ENCODE results near the gene BTNL8. TPM values are rescaled to one million over a fixed set of nuclear protein-coding genes. Genes with fewer than 3 reads are reported as not detected.

The BTNL8 gene, protein sequence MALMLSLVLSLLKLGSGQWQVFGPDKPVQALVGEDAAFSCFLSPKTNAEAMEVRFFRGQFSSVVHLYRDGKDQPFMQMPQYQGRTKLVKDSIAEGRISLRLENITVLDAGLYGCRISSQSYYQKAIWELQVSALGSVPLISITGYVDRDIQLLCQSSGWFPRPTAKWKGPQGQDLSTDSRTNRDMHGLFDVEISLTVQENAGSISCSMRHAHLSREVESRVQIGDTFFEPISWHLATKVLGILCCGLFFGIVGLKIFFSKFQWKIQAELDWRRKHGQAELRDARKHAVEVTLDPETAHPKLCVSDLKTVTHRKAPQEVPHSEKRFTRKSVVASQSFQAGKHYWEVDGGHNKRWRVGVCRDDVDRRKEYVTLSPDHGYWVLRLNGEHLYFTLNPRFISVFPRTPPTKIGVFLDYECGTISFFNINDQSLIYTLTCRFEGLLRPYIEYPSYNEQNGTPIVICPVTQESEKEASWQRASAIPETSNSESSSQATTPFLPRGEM
- 0.18 TPM in 1 of 2 replicates, not detected in the other for total RNA-seq (2014; rRNA removed; shearing (Covaris generic))
- polyA plus RNA-seq (2015; cell fraction: cytosol; rRNA removed), result not detected in 2 replicates
- not detected in 2 replicates for polyA plus RNA-seq (2015; cell fraction: nucleus; rRNA removed)

DNA sequence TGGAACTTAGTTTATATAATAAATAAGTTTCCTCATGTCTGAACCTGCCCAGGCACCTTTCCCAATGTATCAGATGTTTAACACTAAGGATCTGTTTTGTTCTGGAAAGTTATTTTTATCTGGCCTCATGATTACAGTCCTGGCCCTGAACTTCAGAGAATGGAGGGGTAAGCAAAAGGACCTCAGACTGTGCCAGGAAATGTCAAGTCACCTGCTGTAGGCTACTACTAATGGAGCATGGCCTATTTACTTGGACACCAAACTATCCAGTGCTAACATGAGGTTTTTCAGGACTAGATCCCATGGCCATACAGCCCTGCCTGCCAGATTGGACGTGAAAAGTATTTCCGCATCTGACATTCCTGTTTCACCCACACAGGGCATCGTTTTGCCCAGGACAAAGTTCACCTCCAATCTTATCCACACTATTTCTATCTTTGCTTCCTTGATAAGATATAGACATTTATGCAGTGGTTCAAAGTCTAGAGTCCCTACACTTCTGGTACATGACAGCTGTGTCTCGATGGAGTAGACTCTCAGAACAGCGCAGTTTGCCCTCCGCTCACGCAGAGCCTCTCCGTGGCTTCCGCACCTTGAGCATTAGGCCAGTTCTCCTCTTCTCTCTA, at the start of gene BTNL8:
Gene BTNL8, plus strand, starts transcription at position 539 of the 626 bp plus-strand sequence. CDS start 152 bp downstream, outside the sequence.
- no peak for DNase-seq (ENCODE audit: low read depth)

DNA sequence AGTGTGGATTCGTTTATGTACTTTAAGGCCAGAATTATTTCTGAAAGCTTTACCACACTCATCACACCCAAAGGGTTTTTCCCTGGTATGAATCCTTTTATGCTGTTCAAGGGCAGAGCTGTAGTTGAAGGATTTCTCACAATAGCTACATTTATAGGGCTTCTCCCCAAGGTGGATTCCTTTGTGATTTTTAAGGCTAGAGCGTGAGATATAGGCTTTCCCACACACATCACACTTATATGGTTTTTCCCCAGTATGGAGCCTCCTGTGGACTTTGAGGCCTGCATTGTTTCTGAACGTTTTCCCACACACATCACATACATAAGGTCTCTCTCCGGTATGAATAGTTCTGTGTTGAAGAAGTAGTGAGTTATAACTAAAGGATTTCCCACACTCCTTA, 49.1 kb upstream of the BTNL8 start:
- no peak for DNase-seq (ENCODE audit: low read depth)

DNA sequence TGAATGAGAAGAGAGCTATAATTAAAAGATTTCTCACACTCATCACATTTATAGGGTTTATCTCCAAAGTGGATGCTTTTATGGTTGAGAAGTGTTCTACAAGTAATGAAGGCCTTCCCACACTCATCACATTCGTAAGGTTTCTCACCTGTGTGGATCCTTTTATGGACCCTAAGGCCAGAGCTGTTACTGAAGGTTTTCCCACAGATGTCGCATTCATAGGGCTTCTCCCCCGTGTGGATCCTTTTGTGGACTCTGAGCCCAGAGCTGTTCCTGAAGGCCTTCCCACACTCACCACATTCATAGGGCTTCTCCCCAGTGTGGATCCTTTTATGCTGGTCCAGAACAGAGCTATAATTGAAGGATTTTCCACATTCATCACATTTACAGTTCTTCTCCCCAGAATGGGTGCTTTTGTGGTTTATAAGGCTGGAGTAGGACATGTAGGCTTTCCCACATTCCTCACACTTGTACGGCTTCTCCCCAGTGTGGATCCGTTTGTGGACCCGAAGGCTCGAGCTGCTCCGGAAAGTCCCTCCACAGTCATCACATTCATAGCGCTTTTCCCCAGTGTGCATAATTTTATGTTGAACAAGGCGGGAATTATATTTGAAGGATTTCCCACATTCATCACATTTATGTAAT, 48.4 kb upstream of the BTNL8 start:
- no peak for DNase-seq (ENCODE audit: low read depth)

GRCh38 chr5:180852495-180852894, 46.5 kb upstream of the BTNL8 start:
- no peak for DNase-seq (ENCODE audit: low read depth)

DNA sequence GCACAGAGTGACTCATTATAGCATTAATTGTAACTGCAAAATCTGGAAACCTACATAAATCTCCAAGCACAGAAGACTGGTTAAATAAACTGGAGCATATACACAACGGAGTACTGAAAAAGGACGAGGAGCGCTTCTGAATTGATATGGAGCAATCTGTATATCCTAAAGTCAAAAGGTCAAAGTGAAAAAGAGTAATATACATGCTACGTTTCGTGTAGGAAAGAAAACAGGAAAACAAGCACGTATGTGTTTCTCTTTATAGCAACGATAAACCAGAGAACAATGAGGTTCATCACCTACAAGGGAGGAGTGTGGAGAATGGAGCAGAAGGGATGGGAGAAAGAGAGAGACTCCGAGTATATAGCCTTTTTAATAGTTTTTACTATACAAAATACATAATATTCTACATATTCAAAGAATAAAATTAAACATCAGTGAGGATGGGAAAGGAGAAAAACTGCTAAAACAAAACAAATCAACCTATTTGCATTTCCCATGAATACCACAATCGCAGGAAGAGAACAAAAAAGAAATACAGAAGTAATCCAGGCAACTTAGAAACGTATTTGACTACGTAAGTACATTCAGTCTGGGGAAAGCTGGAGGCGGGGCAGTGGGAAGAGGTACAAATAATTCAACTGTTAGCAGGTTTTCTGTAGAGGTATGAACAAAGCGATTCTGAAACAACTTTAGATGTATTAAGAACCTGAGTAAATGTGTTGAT, 45.7 kb upstream of the BTNL8 start:
- DNase-seq (ENCODE audit: low read depth), result no peak

- DNase-seq (ENCODE audit: low read depth), result no peak
Observed at GRCh38 chr5:180853848-180854176, 45.1 kb upstream of the BTNL8 start.

DNA sequence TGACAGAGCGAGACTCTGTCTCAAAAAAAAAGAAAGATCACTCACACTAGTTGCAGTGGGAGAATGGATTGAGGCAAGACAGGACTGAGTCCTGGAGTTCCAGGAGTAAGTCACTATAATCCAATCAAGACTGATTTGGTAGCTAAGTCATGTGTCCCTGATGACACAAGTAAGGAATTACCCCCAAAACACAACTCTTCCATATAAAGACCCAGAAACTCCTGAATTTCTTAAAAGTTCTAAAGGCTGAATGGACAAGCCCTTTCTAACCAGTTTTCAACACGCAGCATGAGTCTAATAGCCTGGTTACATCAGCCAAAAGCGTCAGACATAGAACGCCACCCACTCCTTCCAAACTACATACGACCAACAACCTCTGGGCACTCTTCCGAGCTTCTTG, 40.4 kb upstream of the BTNL8 start:
- no peak for DNase-seq (ENCODE audit: low read depth)

- DNase-seq (ENCODE audit: low read depth), result peak; percentile 67
Observed at GRCh38 chr5:180860273-180860886, 38.6 kb upstream of the BTNL8 start.

- DNase-seq (ENCODE audit: low read depth), result peak; percentile 85
Observed at GRCh38 chr5:180860887-180861822, 37.8 kb upstream of the BTNL8 start, which contains the start of gene ZFP62. Gene ZFP62, minus strand, starts transcription at chr5:180861276. Its CDS starts 57 bp downstream, at chr5:180861219.

DNA sequence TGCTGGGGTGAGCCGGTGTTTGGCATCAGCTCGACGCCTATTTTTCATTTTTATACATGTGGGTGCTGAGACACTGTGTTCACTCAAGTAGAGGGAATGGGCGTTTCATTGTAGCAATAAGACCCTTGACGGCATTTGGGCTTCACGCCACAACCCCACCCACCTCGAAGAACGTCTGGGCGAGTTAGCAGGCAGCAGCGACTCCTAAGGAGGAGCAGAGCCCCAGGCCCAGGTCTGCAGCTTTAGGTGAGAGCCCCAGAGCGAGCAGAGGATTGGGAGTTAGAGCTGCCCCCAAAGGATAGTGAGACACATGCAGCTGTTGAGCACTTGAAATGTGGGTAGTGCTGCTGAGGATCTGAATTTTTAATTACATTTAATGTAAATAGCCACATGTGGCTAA, 36.3 kb upstream of the BTNL8 start:
- no peak for DNase-seq (ENCODE audit: low read depth)

GRCh38 chr5:180865981-180866695, 32.8 kb upstream of the BTNL8 start:
- DNase-seq (ENCODE audit: low read depth), result no peak

DNA sequence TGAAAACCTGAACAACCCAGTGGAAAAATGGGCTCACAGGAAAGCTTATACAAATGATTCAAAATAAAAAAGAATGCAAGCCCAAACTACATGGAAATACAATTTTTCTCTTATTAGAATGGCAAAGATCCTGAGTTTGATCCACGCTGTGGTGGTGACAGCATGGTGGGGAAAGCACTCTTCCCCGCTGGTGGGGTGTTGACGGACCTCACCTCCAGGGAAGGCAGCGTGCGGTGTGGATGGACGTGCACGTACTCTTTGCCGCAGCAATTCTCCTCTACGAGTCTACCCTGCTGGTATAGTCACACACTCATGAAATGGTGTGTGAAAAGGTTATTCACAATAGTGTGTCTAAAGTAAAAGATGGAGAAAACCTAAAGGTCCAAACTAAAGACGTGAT, 32.0 kb upstream of the BTNL8 start:
- DNase-seq (ENCODE audit: low read depth), result no peak

DNA sequence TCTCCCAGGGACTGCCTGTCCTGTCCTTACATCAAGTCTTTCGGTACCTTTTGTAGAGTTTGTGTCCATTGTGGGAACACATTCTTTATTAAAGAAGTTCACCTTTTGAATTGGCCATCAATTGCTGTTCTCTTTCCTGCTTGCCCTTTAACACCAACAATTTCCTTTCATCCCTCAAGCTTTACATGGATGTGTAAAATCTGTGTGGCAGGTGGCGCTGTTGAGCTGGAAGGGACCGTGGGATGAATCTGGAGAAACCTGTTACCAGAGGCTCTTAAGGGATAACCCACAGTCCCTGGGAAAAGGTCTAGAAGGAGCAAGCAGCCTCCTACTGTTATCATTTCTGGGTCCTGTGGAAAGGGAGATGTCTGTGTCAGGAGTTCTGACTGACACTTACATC, 30.0 kb upstream of the BTNL8 start:
- peak; percentile 67 for DNase-seq (ENCODE audit: low read depth)

DNA sequence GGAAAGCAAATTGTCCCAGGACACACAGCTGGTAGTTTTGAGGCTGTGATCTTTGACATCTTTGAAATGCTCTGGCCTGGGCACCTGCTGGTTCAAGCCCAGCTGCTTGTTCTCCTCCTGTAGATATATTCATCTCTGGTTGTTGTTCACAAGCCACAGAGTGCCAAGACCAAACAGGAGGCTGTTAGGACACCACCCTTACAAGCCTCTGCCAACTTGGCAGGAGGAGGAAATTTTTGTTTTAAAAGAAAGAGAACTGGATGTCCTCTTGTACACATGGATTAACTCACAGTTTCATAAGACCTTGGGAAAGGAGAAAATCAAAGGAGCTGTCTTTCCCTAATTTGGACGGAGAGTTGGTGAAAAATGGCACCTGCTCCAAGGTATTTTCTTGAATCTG, 29.4 kb upstream of the BTNL8 start:
- DNase-seq (ENCODE audit: low read depth), result no peak

DNA sequence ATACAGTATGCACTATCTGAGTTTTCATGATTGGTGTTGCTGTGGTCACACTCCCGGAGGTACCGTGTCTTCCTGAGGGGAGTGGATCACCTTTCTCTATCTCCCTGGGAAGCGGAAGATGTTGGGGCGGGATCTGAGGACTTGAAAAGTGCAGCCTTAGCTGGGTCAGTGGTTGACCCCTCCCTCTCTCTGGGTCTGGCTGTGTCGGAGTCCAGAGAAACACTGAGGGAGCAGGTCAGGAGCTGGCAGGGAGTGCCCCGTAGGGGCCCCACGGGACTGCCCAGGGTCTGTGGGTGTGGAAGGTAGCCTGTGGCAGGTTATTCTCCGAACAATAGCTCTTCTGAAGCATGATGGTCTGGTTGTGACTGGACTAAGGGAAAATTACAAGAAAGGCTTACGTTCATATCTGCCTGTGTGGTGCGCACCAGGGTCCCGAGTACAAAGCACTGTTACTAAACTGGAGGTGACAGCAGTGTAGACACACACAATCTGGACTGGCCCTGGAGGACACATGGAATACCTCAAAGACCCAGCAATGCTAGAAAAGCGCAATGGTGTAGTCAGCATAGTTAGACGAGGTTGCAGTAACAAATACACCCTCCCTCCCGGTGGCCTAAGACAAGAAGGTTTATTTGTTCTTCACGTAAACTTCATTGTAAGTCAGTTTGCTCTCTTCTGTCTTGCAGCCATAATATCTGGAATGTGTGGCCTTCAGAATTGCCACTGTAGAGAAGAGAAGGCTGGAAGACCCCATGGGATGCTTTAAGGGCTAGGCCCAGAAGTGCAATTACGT, 28.5 kb upstream of the BTNL8 start:
- no peak for DNase-seq (ENCODE audit: low read depth)

DNA sequence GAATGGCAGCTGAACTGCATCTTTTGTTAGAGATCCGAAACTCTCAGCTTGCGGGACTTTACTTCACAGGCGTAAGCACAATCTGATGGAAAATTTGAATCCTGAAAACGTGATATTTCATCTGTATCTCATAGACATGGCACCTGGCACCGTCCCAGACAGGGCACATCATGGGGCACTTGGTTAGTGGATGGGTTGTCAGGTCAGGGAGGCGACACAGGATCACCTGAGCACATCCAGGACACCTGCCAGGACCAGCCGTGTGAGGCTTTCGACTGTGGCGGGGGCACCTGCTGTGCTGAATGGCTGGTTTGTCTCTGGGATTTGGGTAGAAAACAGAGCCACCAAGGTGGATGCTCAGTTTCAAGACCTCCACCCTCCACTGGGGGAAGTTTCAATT, 26.5 kb upstream of the BTNL8 start:
- DNase-seq (ENCODE audit: low read depth), result no peak

DNA sequence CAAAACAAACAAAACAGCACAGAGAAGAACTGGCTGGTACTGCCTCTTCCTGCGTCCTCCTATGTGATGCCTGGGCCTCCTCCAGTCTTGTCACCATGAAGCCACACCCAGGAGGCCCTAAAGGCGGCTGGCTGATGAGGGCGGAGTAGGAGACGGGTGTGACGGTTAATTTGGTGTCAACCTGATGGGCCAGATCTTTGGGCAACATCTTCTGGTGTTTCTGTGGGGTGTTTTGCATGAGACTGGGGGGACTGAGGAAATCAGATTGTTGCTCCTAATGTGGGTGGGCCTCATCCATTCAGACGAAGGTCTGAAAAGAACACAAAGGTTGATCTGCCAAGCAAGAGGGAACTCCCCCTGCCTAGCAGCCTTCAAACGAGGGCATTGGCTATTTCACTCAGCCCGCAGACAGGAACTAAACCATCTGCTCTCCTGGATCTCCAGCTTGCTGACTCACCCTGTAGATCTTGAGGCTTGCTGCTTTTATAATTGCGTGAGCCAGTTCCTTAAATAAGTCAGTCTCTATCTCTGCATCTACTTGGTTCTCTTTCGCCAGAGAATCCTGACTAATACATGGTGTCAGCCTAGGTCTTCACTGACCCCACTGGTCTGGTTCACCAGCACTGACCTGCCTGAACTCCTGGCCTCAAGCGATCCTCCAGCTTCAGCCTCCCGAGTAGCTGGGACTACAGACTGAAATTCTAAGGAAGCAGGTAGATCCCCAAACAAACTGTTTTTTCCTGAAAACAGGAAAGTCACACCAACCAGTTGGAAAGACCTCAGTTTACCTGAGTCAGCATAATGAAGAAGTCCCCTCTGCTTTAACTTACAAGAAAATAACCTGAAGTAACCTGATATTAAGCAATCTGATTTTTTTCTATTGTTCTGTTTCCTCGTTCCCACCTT, 25.1 kb upstream of the BTNL8 start:
- peak; percentile 70 for DNase-seq (ENCODE audit: low read depth)
